ENCODE data around the gene RALGAPA2.
"Not testable (repeated sequence)": the region's sequence is repeated elsewhere in the genome, so short reads cannot be mapped to it uniquely, and the experiment has no call there.

Gene RALGAPA2

GRCh38 chr20:20567712-20568111, 144.7 kb downstream of the RALGAPA2 start:
- DNase-seq = no peak

GRCh38 chr20:20566516-20566915, 145.9 kb downstream of the RALGAPA2 start:
- no peak for DNase-seq

- DNase-seq = no peak
These were observed 148.2 kb downstream of the RALGAPA2 start for GRCh38 chr20:20564279-20564678.

GRCh38 chr20:20562507-20562906, 149.9 kb downstream of the RALGAPA2 start:
- no peak for DNase-seq

GRCh38 chr20:20561841-20562240, 150.6 kb downstream of the RALGAPA2 start:
- no peak for DNase-seq

- DNase-seq = peak in 2 of 3 experiments; percentile 12 to 35
These were observed 151.3 kb downstream of the RALGAPA2 start for GRCh38 chr20:20561172-20561571.

- no peak for DNase-seq
These were observed 155.0 kb downstream of the RALGAPA2 start for GRCh38 chr20:20557406-20557805.

- DNase-seq = no peak
These were observed 156.6 kb downstream of the RALGAPA2 start for GRCh38 chr20:20555838-20556237.

- no peak for DNase-seq
These were observed 157.5 kb downstream of the RALGAPA2 start for GRCh38 chr20:20554951-20555350.

GRCh38 chr20:20553541-20553940, 158.9 kb downstream of the RALGAPA2 start:
- peak in 1 of 3 experiments; percentile 51 for DNase-seq

- DNase-seq = peak in 2 of 3 experiments; percentile 85 to 98
These were observed 160.4 kb downstream of the RALGAPA2 start for GRCh38 chr20:20552076-20552475.

- peak in 2 of 3 experiments; percentile 78 to 97 for DNase-seq
These were observed 161.0 kb downstream of the RALGAPA2 start for GRCh38 chr20:20551409-20551808.

- DNase-seq = peak in 1 of 3 experiments; percentile 59
These were observed 162.7 kb downstream of the RALGAPA2 start for GRCh38 chr20:20549704-20550103.

GRCh38 chr20:20549267-20549612, 163.2 kb downstream of the RALGAPA2 start:
- DNase-seq = peak in 2 of 3 experiments; percentile 51 to 80

GRCh38 chr20:20548527-20549266, 163.7 kb downstream of the RALGAPA2 start:
- peak; percentile 4 to 98 (median 83) for DNase-seq

- DNase-seq = peak in 1 of 3 experiments; percentile 44
These were observed 164.6 kb downstream of the RALGAPA2 start for GRCh38 chr20:20547876-20548266.

GRCh38 chr20:20547221-20547875, 165.1 kb downstream of the RALGAPA2 start:
- DNase-seq = peak in 1 of 3 experiments; percentile 30

- peak; percentile 8 to 75 (median 24) for DNase-seq
These were observed 166.0 kb downstream of the RALGAPA2 start for GRCh38 chr20:20546402-20546801.

- not testable (repeated sequence) for DNase-seq
These were observed 169.1 kb downstream of the RALGAPA2 start for GRCh38 chr20:20543348-20543747.

GRCh38 chr20:20536240-20536933, 176.1 kb downstream of the RALGAPA2 start:
- no peak for DNase-seq

- DNase-seq = no peak
These were observed 177.4 kb downstream of the RALGAPA2 start for GRCh38 chr20:20535051-20535450.

GRCh38 chr20:20531283-20531682, 181.2 kb downstream of the RALGAPA2 start:
- no peak for DNase-seq

GRCh38 chr20:20530428-20531151, 181.9 kb downstream of the RALGAPA2 start:
- no peak for DNase-seq
